ENCODE measurements around the gene NFATC2.

- TF ChIP-seq MAZ (IDR thresholded peaks at IDR 0.05; ENCODE audit: borderline replicate concordance, low read depth, low read length) (no peak), CTCF (conservative IDR thresholded peaks at IDR 0.05; ENCODE audit: low read depth, low read length) (no peak), USF2 (IDR thresholded peaks at IDR 0.05; ENCODE audit: low read depth, low read length) (no peak), POLR2A (IDR thresholded peaks at IDR 0.05; ENCODE audit: low read depth, low read length) (no peak), RAD21 (IDR thresholded peaks at IDR 0.05; ENCODE audit: low read length) (no peak), FOS (IDR thresholded peaks at IDR 0.05; ENCODE audit: low read depth, low read length) (no peak), SMC3 (IDR thresholded peaks at IDR 0.05; ENCODE audit: low read depth, low read length) (no peak), MAFK (IDR thresholded peaks at IDR 0.05; ENCODE audit: low read depth, low read length) (no peak), RFX5 (IDR thresholded peaks at IDR 0.05; ENCODE audit: low read depth, low read length) (no peak), MXI1 (IDR thresholded peaks at IDR 0.05; ENCODE audit: borderline replicate concordance, low read depth, low read length) (no peak)
Measured at GRCh38 chr20:51514249-51514648, 28.3 kb downstream of the NFATC2 start.

Data from IMR-90 (cell line).